Right atrium auricular region (tissue), 2 donors: ENCODE data around the gene GPR141. TPM values are rescaled to one million over a fixed set of nuclear protein-coding genes. Genes with fewer than 3 reads are reported as not detected.

Source experiments
- DNase-seq: peaks from one replicate; pipeline ENCODE4 v3.0.0-alpha.2; 2019; ENCODE audit warnings: low spot score
- H3K27ac ChIP-seq, 2 donors: fragments of 200-600 bp; sonication (generic); 1 replicate in 1 of 2; 2 replicates in 1 of 2; pipeline ENCODE4 v1.5.1; 2016 to 2019
- H3K27me3 ChIP-seq, 2 donors: fragments of 200-600 bp; sonication (generic); one replicate each; pipeline versions ENCODE4 v1.5.1 to v1.6.0; 2017 to 2019
- H3K36me3 ChIP-seq: fragments of 200-600 bp; sonication (generic); one replicate; pipeline ENCODE4 v1.5.1; 2016
- H3K4me1 ChIP-seq, 2 donors: fragments of 200-600 bp; sonication (generic); one replicate each; pipeline versions ENCODE4 v1.5.1 to v1.6.0; 2017 to 2019
- H3K4me3 ChIP-seq, 2 donors: fragments of 200-600 bp; sonication (generic); 1 replicate in 1 of 2; 2 replicates in 1 of 2; pipeline ENCODE4 v1.5.1; 2017 to 2019; ENCODE audit warnings: mild to moderate bottlenecking in 1 of 2, moderate library complexity in 1 of 2
- H3K9me3 ChIP-seq, 2 donors: fragments of 200-600 bp; sonication (generic); one replicate each; pipeline ENCODE4 v1.5.1; 2019
- total RNA-seq, 2 donors: library from RNA; depleted of rRNA; stranded (reverse); fragments of >200 nt; gene quantifications; one replicate each; pipeline ENCODE4 v1.1.0, GENCODE V29; 2016
- TF ChIP-seq, protein P1 (sequence below), 2 donors: fragments of 200-600 bp; sonication (generic); IDR thresholded peaks; one replicate each; pipeline ENCODE4 v1.5.1; 2019; ENCODE audit warnings: antibody characterized with exemption in 2 of 2

Gene GPR141
- total RNA-seq, 2 donors from 2014 or later, result 0.55 TPM; not detected in 1

DNA sequence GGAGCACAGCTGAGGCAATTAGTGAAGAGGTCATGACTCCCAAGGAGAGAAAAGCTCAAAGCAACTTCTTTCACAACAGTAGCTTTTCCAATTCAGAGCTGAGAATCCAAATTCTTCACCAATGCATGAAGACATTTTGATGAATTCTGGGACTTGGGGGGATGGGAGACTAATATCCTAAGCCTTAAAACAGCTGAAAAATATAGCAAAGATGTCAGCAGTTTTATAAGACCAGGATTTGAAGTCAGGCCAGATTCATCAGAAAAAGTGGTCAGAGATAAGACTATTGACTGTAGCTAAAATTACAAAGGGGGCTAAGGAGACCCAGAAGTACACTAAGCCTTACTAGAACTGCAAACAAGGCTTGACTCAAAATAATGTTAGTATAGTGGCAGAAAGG, 51.6 kb downstream of the GPR141 start:
- Histone ChIP-seq H3K27me3 (no peaks in the 10 kb centered on the region), H3K9me3 (no peaks in the 10 kb centered on the region), H3K36me3 (no peaks in the 10 kb centered on the region), H3K4me1 (peaks cover 0 to 11% of the 10 kb centered on the region in 2 donors), H3K27ac (no peak overlapping the region), H3K4me3 (no peak overlapping the region)
- TF ChIP-seq, protein P1, sequence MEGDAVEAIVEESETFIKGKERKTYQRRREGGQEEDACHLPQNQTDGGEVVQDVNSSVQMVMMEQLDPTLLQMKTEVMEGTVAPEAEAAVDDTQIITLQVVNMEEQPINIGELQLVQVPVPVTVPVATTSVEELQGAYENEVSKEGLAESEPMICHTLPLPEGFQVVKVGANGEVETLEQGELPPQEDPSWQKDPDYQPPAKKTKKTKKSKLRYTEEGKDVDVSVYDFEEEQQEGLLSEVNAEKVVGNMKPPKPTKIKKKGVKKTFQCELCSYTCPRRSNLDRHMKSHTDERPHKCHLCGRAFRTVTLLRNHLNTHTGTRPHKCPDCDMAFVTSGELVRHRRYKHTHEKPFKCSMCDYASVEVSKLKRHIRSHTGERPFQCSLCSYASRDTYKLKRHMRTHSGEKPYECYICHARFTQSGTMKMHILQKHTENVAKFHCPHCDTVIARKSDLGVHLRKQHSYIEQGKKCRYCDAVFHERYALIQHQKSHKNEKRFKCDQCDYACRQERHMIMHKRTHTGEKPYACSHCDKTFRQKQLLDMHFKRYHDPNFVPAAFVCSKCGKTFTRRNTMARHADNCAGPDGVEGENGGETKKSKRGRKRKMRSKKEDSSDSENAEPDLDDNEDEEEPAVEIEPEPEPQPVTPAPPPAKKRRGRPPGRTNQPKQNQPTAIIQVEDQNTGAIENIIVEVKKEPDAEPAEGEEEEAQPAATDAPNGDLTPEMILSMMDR (IDR thresholded peaks at IDR 0.05), result no peak
- no peak for DNase-seq

DNA sequence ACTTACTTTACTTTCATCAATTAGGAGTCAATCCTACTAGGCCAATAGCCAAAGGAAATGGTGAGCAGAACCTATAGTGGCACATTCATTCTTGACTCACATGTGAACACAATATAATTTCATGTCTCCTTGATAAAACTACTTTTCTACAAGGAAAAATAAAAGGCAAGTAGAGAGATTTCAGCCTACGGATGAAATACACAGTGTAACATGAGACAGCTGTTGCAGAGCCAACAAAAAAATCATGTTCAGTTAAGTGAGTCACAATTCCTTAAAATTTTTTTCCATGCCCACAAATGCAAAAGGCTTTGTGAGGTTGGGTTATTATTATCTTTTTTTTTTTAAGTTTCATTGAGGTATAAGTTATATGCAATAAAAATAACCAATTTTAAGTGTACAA, 54.8 kb downstream of the GPR141 start:
- Histone ChIP-seq H3K27me3 (no peaks in the 10 kb centered on the region), H3K36me3 (no peaks in the 10 kb centered on the region), H3K4me1 (no peaks in the 10 kb centered on the region), H3K27ac (no peak overlapping the region), H3K9me3 (no peaks in the 10 kb centered on the region), H3K4me3 (no peak overlapping the region)
- TF ChIP-seq, protein P1 (IDR thresholded peaks at IDR 0.05), result no peak
- no peak for DNase-seq

- Histone ChIP-seq H3K9me3 (no peaks in the 10 kb centered on the region), H3K4me1 (no peaks in the 10 kb centered on the region), H3K27me3 (no peaks in the 10 kb centered on the region), H3K4me3 (no peak overlapping the region), H3K36me3 (no peaks in the 10 kb centered on the region), H3K27ac (no peak overlapping the region)
- TF ChIP-seq, protein P1 (IDR thresholded peaks at IDR 0.05), result no peak
- DNase-seq, result no peak
Observed at GRCh38 chr7:37740398-37740797, 56.8 kb downstream of the GPR141 start.

- H3K36me3 ChIP-seq, result no peaks in the 10 kb centered on the region
- TF ChIP-seq, protein P1 (IDR thresholded peaks at IDR 0.05), result no peak
- H3K27me3 ChIP-seq, result no peaks in the 10 kb centered on the region
- no peak overlapping the region for H3K4me3 ChIP-seq
- no peaks in the 10 kb centered on the region for H3K9me3 ChIP-seq
- DNase-seq, result no peak
- no peak overlapping the region for H3K27ac ChIP-seq
- no peaks in the 10 kb centered on the region for H3K4me1 ChIP-seq
Observed at GRCh38 chr7:37741776-37742175, 58.2 kb downstream of the GPR141 start.

GRCh38 chr7:37751096-37751495, 67.5 kb downstream of the GPR141 start:
- no peaks in the 10 kb centered on the region for H3K27me3 ChIP-seq
- no peaks in the 10 kb centered on the region for H3K9me3 ChIP-seq
- TF ChIP-seq, protein P1 (IDR thresholded peaks at IDR 0.05), result no peak
- no peak overlapping the region for H3K27ac ChIP-seq
- no peak for DNase-seq
- no peaks in the 10 kb centered on the region for H3K4me1 ChIP-seq
- no peak overlapping the region for H3K4me3 ChIP-seq
- H3K36me3 ChIP-seq, result no peaks in the 10 kb centered on the region

GRCh38 chr7:37753398-37754050, 70.0 kb downstream of the GPR141 start:
- no peaks in the 10 kb centered on the region for H3K36me3 ChIP-seq
- peaks cover 0 to 8% of the 10 kb centered on the region in 2 donors for H3K4me1 ChIP-seq
- DNase-seq, result no peak
- TF ChIP-seq, protein P1 (IDR thresholded peaks at IDR 0.05), result no peak
- H3K4me3 ChIP-seq, result no peak overlapping the region
- H3K27ac ChIP-seq, result peak overlapping the region in 1 of 2 donors; percentile 42
- no peaks in the 10 kb centered on the region for H3K9me3 ChIP-seq
- no peaks in the 10 kb centered on the region for H3K27me3 ChIP-seq
